ENCODE measurements around the gene RTL10. TPM values are rescaled to one million over a fixed set of nuclear protein-coding genes. Genes with fewer than 3 reads are reported as not detected.

The RTL10 gene
- total and polyA plus RNA-seq, 2 experiments from 2014 or later: 13.0 to 15.9 TPM

GRCh38 chr22:19893363-19893762, 38.7 kb upstream of the RTL10 start:
- no peak for TF ChIP-seq EZH2phosphoT487 (IDR thresholded peaks at IDR 0.05; ENCODE audit: low read depth, severe bottlenecking, unreplicated experiment)
- TF ChIP-seq EZH2 (IDR thresholded peaks at IDR 0.05; ENCODE audit: borderline replicate concordance): no peak
- TF ChIP-seq CTCF (IDR thresholded peaks at IDR 0.05; ENCODE audit: poor library complexity): no peak
- Histone ChIP-seq H3K4me1 (ENCODE audit: insufficient read depth) (peaks cover 21% of the 10 kb centered on the region), H3K27ac (no peak overlapping the region), H3K79me2 (no peaks in the 10 kb centered on the region), H2AFZ (no peak overlapping the region), H3K27me3 (no peaks in the 10 kb centered on the region), H3K4me3 (no peak overlapping the region), H3K36me3 (replicated peaks; ENCODE audit: insufficient read depth, low read depth) (no peaks in the 10 kb centered on the region), H3K9me3 (ENCODE audit: low read depth) (no peaks in the 10 kb centered on the region), H3K4me2 (no peak overlapping the region), H3K9me2 (replicated peaks; ENCODE audit: insufficient read depth) (no peaks in the 10 kb centered on the region), H4K20me1 (ENCODE audit: insufficient read depth, poor library complexity, severe bottlenecking) (no peaks in the 10 kb centered on the region)
- DNase-seq (ENCODE audit: low spot score): no peak
- 92% methylated on average over 15 of the region's 15 CpGs for WGBS (ENCODE audit: low lambda C conversion rate, missing lambda C conversion rate)

GRCh38 chr22:19892925-19893324, 38.3 kb upstream of the RTL10 start:
- Histone ChIP-seq H4K20me1 (ENCODE audit: insufficient read depth, poor library complexity, severe bottlenecking) (no peaks in the 10 kb centered on the region), H3K4me1 (ENCODE audit: insufficient read depth) (peaks cover 21% of the 10 kb centered on the region), H2AFZ (no peak overlapping the region), H3K9me2 (replicated peaks; ENCODE audit: insufficient read depth) (no peaks in the 10 kb centered on the region), H3K9me3 (ENCODE audit: low read depth) (no peaks in the 10 kb centered on the region), H3K27me3 (no peaks in the 10 kb centered on the region), H3K79me2 (no peaks in the 10 kb centered on the region), H3K36me3 (replicated peaks; ENCODE audit: insufficient read depth, low read depth) (no peaks in the 10 kb centered on the region), H3K27ac (no peak overlapping the region), H3K4me2 (no peak overlapping the region), H3K4me3 (no peak overlapping the region)
- DNase-seq (ENCODE audit: low spot score): no peak
- TF ChIP-seq EZH2 (IDR thresholded peaks at IDR 0.05; ENCODE audit: borderline replicate concordance): no peak
- no peak for TF ChIP-seq EZH2phosphoT487 (IDR thresholded peaks at IDR 0.05; ENCODE audit: low read depth, severe bottlenecking, unreplicated experiment)
- no peak for TF ChIP-seq CTCF (IDR thresholded peaks at IDR 0.05; ENCODE audit: poor library complexity)
- 75% methylated on average over 13 of the region's 13 CpGs for WGBS (ENCODE audit: low lambda C conversion rate, missing lambda C conversion rate)

- Histone ChIP-seq H3K4me3 (no peak overlapping the region), H3K4me1 (ENCODE audit: insufficient read depth) (peaks cover 21% of the 10 kb centered on the region), H2AFZ (no peak overlapping the region), H3K9me2 (replicated peaks; ENCODE audit: insufficient read depth) (no peaks in the 10 kb centered on the region), H4K20me1 (ENCODE audit: insufficient read depth, poor library complexity, severe bottlenecking) (no peaks in the 10 kb centered on the region), H3K36me3 (replicated peaks; ENCODE audit: insufficient read depth, low read depth) (no peaks in the 10 kb centered on the region), H3K9me3 (ENCODE audit: low read depth) (no peaks in the 10 kb centered on the region), H3K4me2 (peak overlapping the region; percentile 68), H3K79me2 (no peaks in the 10 kb centered on the region), H3K27ac (peak overlapping the region; percentile 45), H3K27me3 (no peaks in the 10 kb centered on the region)
- WGBS (ENCODE audit: low lambda C conversion rate, missing lambda C conversion rate): 28% methylated on average over 24 of the region's 24 CpGs
- no peak for TF ChIP-seq EZH2phosphoT487 (IDR thresholded peaks at IDR 0.05; ENCODE audit: low read depth, severe bottlenecking, unreplicated experiment)
- no peak for TF ChIP-seq EZH2 (IDR thresholded peaks at IDR 0.05; ENCODE audit: borderline replicate concordance)
- no peak for TF ChIP-seq CTCF (IDR thresholded peaks at IDR 0.05; ENCODE audit: poor library complexity)
- peak; percentile 43 for DNase-seq (ENCODE audit: low spot score)
These were observed 37.7 kb upstream of the RTL10 start for GRCh38 chr22:19892257-19892879.
